Measurements from ENCODE around the gene CNST.
"Not testable (repeated sequence)": the region's sequence is repeated elsewhere in the genome, so short reads cannot be mapped to it uniquely, and the experiment has no call there.

Gene CNST

DNA sequence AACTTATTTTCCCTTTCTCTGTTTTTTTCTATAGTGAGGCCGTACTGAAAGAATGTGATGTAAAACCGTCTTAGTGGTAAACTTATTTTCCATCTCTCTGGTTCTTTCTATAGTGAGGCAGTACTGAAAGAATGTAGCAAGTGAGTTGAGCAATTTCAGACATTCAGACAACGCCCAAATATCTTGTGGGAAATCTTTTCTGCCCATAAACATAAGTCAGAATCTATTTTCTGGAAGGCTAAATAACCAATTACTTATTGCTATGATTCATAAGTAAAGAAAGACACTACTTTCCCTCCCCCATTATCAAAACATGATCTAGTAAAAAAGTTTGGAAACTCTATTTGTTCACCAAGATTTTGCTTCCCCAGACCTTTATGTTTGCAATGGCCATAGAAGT, 139.1 kb downstream of the CNST start:
- FAIRE-seq (no peak), DNase-seq (ENCODE audit: insufficient read length) (no peak)
- TF ChIP-seq POLR2A (IDR thresholded peaks at IDR 0.05; ENCODE audit: low read depth, low read length) (no peak), TAF1 (IDR thresholded peaks at IDR 0.05; ENCODE audit: borderline replicate concordance, low read depth, low read length) (no peak), POLR2AphosphoS5 (IDR thresholded peaks at IDR 0.05; ENCODE audit: low read depth, low read length) (no peak)

DNA sequence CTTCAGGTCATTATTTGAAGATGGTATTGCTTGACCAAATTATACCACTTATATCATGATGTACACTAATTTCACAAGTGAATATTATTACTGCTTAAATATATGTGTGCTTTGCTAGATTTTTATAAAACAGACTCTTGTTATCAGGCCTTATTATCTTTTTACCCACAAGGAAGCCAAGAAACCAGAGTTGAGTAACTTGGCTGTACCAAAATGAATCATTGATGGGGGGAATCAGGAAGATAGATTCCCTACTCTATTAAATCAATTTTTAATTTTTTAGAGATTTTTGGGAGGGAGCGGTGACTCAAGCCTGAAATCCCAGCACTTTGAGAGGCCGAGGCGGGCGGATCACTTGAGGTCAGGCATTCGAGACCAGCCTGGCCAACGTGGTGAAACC, 141.9 kb downstream of the CNST start:
- no peak for TF ChIP-seq POLR2A (IDR thresholded peaks at IDR 0.05; ENCODE audit: low read depth, low read length)
- TF ChIP-seq POLR2AphosphoS5 (IDR thresholded peaks at IDR 0.05; ENCODE audit: low read depth, low read length) = no peak
- TF ChIP-seq TAF1 (IDR thresholded peaks at IDR 0.05; ENCODE audit: borderline replicate concordance, low read depth, low read length) = no peak
- FAIRE-seq = no peak
- DNase-seq (ENCODE audit: insufficient read length) = no peak

DNA sequence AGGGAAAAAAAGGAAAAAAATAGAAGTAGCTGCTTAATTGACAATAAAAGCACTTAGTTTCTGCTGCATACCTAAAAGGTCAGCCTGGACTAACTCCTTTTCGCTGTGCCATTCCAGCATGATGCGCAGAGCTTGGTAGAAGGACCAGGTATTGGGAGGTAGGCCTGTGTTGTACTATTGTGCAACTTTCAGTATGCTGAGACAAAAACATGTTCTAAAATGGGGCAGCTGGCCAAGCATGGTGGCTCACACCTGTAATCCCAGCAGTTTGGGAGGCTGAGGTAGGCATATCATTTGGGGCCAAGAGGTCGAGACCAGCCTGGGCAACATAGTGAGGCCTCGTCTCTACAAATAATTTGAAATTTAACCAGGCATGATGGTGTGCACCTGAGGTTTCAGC, 142.9 kb downstream of the CNST start:
- FAIRE-seq (no peak), DNase-seq (ENCODE audit: insufficient read length) (no peak)
- TF ChIP-seq POLR2A (IDR thresholded peaks at IDR 0.05; ENCODE audit: low read depth, low read length) = no peak
- TF ChIP-seq POLR2AphosphoS5 (IDR thresholded peaks at IDR 0.05; ENCODE audit: low read depth, low read length) = no peak
- no peak for TF ChIP-seq TAF1 (IDR thresholded peaks at IDR 0.05; ENCODE audit: borderline replicate concordance, low read depth, low read length)

DNA sequence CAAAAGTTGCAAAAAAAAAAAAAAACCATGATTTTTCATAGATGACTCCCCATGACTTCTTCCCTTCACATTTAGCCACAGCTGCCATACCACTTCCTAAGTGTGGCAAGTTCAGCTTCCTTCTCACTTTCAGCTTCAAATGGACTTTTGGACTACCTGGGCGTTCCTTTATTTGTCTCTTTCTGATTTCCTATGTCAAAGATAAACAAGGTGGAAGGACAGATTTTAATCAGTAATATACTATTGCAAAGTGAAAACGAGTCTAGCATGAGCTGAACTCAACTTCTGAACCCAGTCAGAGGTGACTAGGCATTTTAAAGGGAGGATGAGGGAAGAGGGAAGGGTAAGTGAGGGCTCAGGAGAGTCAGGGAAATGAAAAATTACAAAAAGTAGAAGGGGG, 143.6 kb downstream of the CNST start:
- DNase-seq (ENCODE audit: insufficient read length) = no peak
- no peak for TF ChIP-seq POLR2A (IDR thresholded peaks at IDR 0.05; ENCODE audit: low read depth, low read length)
- no peak for TF ChIP-seq POLR2AphosphoS5 (IDR thresholded peaks at IDR 0.05; ENCODE audit: low read depth, low read length)
- TF ChIP-seq TAF1 (IDR thresholded peaks at IDR 0.05; ENCODE audit: borderline replicate concordance, low read depth, low read length) = no peak
- no peak for FAIRE-seq

DNA sequence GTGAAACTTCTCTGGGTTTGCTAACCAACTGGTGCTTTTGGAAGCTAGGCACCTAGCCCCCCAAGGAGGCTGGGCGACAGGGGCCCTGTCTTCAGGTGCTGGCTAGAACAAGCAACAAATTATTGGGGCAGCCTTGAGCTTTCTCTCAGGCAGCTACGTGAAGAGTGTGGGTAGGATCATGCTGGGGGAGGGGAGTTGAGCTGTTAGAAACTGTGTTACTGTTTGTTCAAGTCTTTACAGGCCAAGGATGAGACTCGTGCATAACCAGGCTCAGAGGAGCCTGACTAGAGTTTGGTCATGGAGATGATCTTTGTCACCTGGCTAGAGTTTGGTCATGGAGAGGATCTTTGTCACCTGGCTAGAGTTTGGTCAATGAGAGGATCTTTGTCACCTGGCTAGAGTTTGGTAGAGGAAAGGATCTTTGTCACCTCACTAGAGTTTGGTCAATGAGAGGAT, 145.3 kb downstream of the CNST start:
- no peak for DNase-seq (ENCODE audit: insufficient read length)
- no peak for TF ChIP-seq POLR2A (IDR thresholded peaks at IDR 0.05; ENCODE audit: low read depth, low read length)
- no peak for TF ChIP-seq POLR2AphosphoS5 (IDR thresholded peaks at IDR 0.05; ENCODE audit: low read depth, low read length)
- no peak for TF ChIP-seq TAF1 (IDR thresholded peaks at IDR 0.05; ENCODE audit: borderline replicate concordance, low read depth, low read length)
- no peak for FAIRE-seq

DNA sequence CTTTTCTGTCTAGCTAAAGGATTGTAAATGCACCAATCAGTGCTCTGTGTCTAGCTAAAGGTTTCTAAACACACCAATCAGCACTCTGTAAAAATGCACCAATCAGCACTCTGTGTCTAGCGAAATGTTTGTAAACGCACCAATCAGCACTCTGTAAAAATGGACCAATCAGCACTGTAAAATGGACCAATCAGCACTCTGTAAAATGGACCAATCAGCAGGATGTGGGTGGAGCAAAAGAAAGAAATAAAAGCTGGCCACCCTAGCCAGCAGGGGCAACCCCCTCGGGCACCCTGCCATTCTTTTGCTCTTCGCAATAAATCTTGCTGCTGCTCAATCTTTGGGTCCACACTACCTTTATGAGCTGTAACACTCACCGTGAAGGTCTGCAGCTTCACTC, 146.2 kb downstream of the CNST start:
- DNase-seq (ENCODE audit: insufficient read length); FAIRE-seq: not testable (repeated sequence)
